ENCODE results near the gene CDH22. TPM values are rescaled to one million over a fixed set of nuclear protein-coding genes. Genes with fewer than 3 reads are reported as not detected.

Gene CDH22
- total RNA-seq, 6 experiments from 2014 or later = not detected

- intact Hi-C loops (cut with DNase I) = no loop called here
- no peak for ATAC-seq
- Histone ChIP-seq H3K9me3 (no peaks in the 10 kb centered on the region), H3K4me3 (no peak overlapping the region), H3K27me3 (peaks cover 4 to 10% of the 10 kb centered on the region in 2 donors), H3K27ac (no peak overlapping the region), H3K4me1 (no peaks in the 10 kb centered on the region), H3K36me3 (no peaks in the 10 kb centered on the region)
- TF ChIP-seq CTCF (IDR thresholded peaks at IDR 0.05) (no peak), POLR2A (IDR thresholded peaks at IDR 0.05) (no peak)
- DNase-seq = no peak
- WGBS (ENCODE audit: insufficient coverage, low coverage, low lambda C conversion rate, missing lambda C conversion rate) = 77% methylated on average over 3 of the region's 7 CpGs
Measured at GRCh38 chr20:46317685-46318177, 9.4 kb upstream of the CDH22 start.

GRCh38 chr20:46316984-46317684 lies 8.8 kb upstream of the CDH22 start:
- ATAC-seq (no peak), DNase-seq (no peak)
- H3K9me3 ChIP-seq = no peaks in the 10 kb centered on the region
- intact Hi-C loops (cut with DNase I) = no loop called here
- H3K27ac ChIP-seq = no peak overlapping the region
- TF ChIP-seq CTCF (IDR thresholded peaks at IDR 0.05) = no peak
- no peak for TF ChIP-seq POLR2A (IDR thresholded peaks at IDR 0.05)
- H3K36me3 ChIP-seq = no peaks in the 10 kb centered on the region
- H3K27me3 ChIP-seq = peaks cover 8 to 14% of the 10 kb centered on the region in 2 donors
- H3K4me3 ChIP-seq = no peak overlapping the region
- H3K4me1 ChIP-seq = no peaks in the 10 kb centered on the region
- WGBS (ENCODE audit: insufficient coverage, low coverage, low lambda C conversion rate, missing lambda C conversion rate) = 37% methylated on average over 21 of the region's 24 CpGs

GRCh38 chr20:46315311-46315710 lies 7.0 kb upstream of the CDH22 start:
- intact Hi-C loops (cut with DNase I) = no loop called here

GRCh38 chr20:46312945-46313861 lies 4.9 kb upstream of the CDH22 start:
- Histone ChIP-seq H3K36me3 (no peaks in the 10 kb centered on the region), H3K4me3 (no peak overlapping the region), H3K27ac (no peak overlapping the region), H3K9me3 (no peaks in the 10 kb centered on the region), H3K4me1 (peaks cover 0 to 13% (median 0%) of the 10 kb centered on the region in 4 donors), H3K27me3 (peaks cover 8 to 21% of the 10 kb centered on the region in 2 donors)
- WGBS (ENCODE audit: insufficient coverage, low coverage, low lambda C conversion rate, missing lambda C conversion rate) = 60% methylated on average over 11 of the region's 16 CpGs
- ATAC-seq = no peak
- intact Hi-C loops (cut with DNase I) = no loop called here
- TF ChIP-seq CTCF (IDR thresholded peaks at IDR 0.05) = no peak
- TF ChIP-seq POLR2A (IDR thresholded peaks at IDR 0.05) = no peak
- no peak for DNase-seq

More at GRCh38 chr20:46315311-46315710, 7.0 kb upstream of the CDH22 start:
- H3K27me3 ChIP-seq = peaks cover 8 to 14% of the 10 kb centered on the region in 2 donors
- H3K36me3 ChIP-seq = no peaks in the 10 kb centered on the region
- H3K4me3 ChIP-seq = no peak overlapping the region
- WGBS (ENCODE audit: insufficient coverage, low coverage, low lambda C conversion rate, missing lambda C conversion rate) = 59% methylated on average over 4 of the region's 6 CpGs
- no peak for TF ChIP-seq POLR2A (IDR thresholded peaks at IDR 0.05)
- TF ChIP-seq CTCF (IDR thresholded peaks at IDR 0.05) = no peak
- ATAC-seq (no peak), DNase-seq (no peak)
- H3K27ac ChIP-seq = no peak overlapping the region
- no peaks in the 10 kb centered on the region for H3K9me3 ChIP-seq
- H3K4me1 ChIP-seq = peaks cover 0 to 12% (median 0%) of the 10 kb centered on the region in 4 donors

Measured in right lobe of liver (tissue), 6 donors.